HEK293 (cell line): ENCODE results near the gene CITED1.

ENCODE experiments used
- CTCF ChIA-PET: fragments of 350-600 bp; formaldehyde crosslinking; extraction: SDS; loops from one replicate; lab custom pipeline; 2021; ENCODE audit warnings: antibody characterized with exemption; lab: Yijun Ruan, JAX
- POLR2A ChIA-PET: fragments of 300-600 bp; formaldehyde crosslinking; extraction: SDS; loops from one replicate; lab custom pipeline; 2020; ENCODE audit warnings: antibody characterized with exemption, inconsistent platforms; lab: Yijun Ruan, JAX
- H3K27ac ChIP-seq: fragments of 200-500 bp; sonication (Bioruptor generic); 2 replicates; pipeline ENCODE4 v1.5.1; 2014; ENCODE audit warnings: low read depth, low read length, control low read depth, inconsistent platforms; ENCODE audit errors: extremely low read depth
- H3K36me3 ChIP-seq, 2 experiments: fragments of 200-500 bp in 1 of 2; sonication (Bioruptor generic) in 1 of 2; 1 replicate in 1 of 2; 2 replicates in 1 of 2; pipeline ENCODE4 v1.5.1; 2014 to 2017; ENCODE audit warnings: inconsistent platforms in 2 of 2, low read length in 2 of 2; ENCODE audit not compliant: control insufficient read depth in 2 of 2, insufficient read depth in 1 of 2
- H3K4me1 ChIP-seq: fragments of 200-500 bp; sonication (Bioruptor generic); 2 replicates; pipeline ENCODE4 v1.5.1; 2014; ENCODE audit warnings: mild to moderate bottlenecking, low read length, inconsistent platforms; ENCODE audit not compliant: control insufficient read depth, insufficient read depth
- H3K4me3 ChIP-seq: 2 replicates; pipeline ENCODE4 v1.5.1; 2011; ENCODE audit warnings: low read depth, mild to moderate bottlenecking, control low read depth, low read length, moderate library complexity
- H3K9me3 ChIP-seq: fragments of 200-500 bp; sonication (Bioruptor generic); 2 replicates; pipeline ENCODE4 v1.5.1; 2014; ENCODE audit warnings: low read depth, low read length, inconsistent platforms; ENCODE audit not compliant: control insufficient read depth, insufficient read depth
- ELK4 ChIP-seq: IDR thresholded peaks from 2 replicates; pipeline ENCODE4 v1.6.1; 2011; ENCODE audit warnings: mild to moderate bottlenecking, low read depth, low read length, borderline replicate concordance
- KLF16 ChIP-seq: fragments of 450-650 bp; formaldehyde crosslinking; IDR thresholded peaks from 2 replicates; pipeline ENCODE4 v1.5.1; 2017; ENCODE audit warnings: missing biosample characterization, missing genetic modification characterization
- MEIS1 ChIP-seq: sonication (generic); formaldehyde crosslinking; IDR thresholded peaks from 2 replicates; pipeline ENCODE4 v1.8.1; 2022; ENCODE audit warnings: missing genetic modification reagents, mild to moderate bottlenecking, borderline replicate concordance
- PRDM10 ChIP-seq: fragments of 450-650 bp; formaldehyde crosslinking; IDR thresholded peaks from 2 replicates; pipeline ENCODE4 v1.5.1; 2016; ENCODE audit warnings: missing biosample characterization, missing genetic modification characterization
- SP2 ChIP-seq: fragments of 450-650 bp; formaldehyde crosslinking; IDR thresholded peaks from 2 replicates; pipeline ENCODE4 v1.5.1; 2016; ENCODE audit warnings: missing biosample characterization, missing genetic modification characterization
- WT1 ChIP-seq: fragments of 450-650 bp; formaldehyde crosslinking; IDR thresholded peaks from 2 replicates; pipeline ENCODE4 v1.5.1; 2016; ENCODE audit warnings: missing biosample characterization, missing genetic modification characterization
- ZBTB10 ChIP-seq: fragments of 450-650 bp; formaldehyde crosslinking; IDR thresholded peaks from 2 replicates; pipeline ENCODE4 v1.5.1; 2016; ENCODE audit warnings: missing biosample characterization, missing genetic modification characterization
- ZBTB44 ChIP-seq: fragments of 450-650 bp; IDR thresholded peaks from 2 replicates; pipeline ENCODE4 v1.5.1; 2018; ENCODE audit warnings: missing biosample characterization, mild to moderate bottlenecking, missing genetic modification characterization
- ZEB2 ChIP-seq: fragments of 450-650 bp; formaldehyde crosslinking; IDR thresholded peaks from 2 replicates; pipeline ENCODE4 v1.5.1; 2016; ENCODE audit warnings: missing biosample characterization, missing genetic modification characterization
- ZNF121 ChIP-seq: fragments of 450-650 bp; formaldehyde crosslinking; IDR thresholded peaks from 2 replicates; pipeline ENCODE4 v1.5.1; 2016; ENCODE audit warnings: missing biosample characterization, missing genetic modification characterization
- ZNF175 ChIP-seq: fragments of 450-650 bp; formaldehyde crosslinking; IDR thresholded peaks from 2 replicates; pipeline ENCODE4 v1.5.1; 2016; ENCODE audit warnings: missing biosample characterization, missing genetic modification characterization
- ZNF324 ChIP-seq: fragments of 450-650 bp; formaldehyde crosslinking; IDR thresholded peaks from 2 replicates; pipeline ENCODE4 v1.5.1; 2016; ENCODE audit warnings: missing biosample characterization, missing genetic modification characterization
- ZNF423 ChIP-seq: fragments of 450-650 bp; formaldehyde crosslinking; IDR thresholded peaks from 2 replicates; pipeline ENCODE4 v1.5.1; 2016; ENCODE audit warnings: missing biosample characterization, missing genetic modification characterization
- ZNF449 ChIP-seq: fragments of 450-650 bp; formaldehyde crosslinking; IDR thresholded peaks from 2 replicates; pipeline ENCODE4 v1.5.1; 2017; ENCODE audit warnings: missing biosample characterization, mild to moderate bottlenecking, missing genetic modification characterization, moderate library complexity
- ZNF48 ChIP-seq: fragments of 450-650 bp; formaldehyde crosslinking; IDR thresholded peaks from 2 replicates; pipeline ENCODE4 v1.5.1; 2016; ENCODE audit warnings: missing biosample characterization, missing genetic modification characterization
- ZNF658 ChIP-seq: fragments of 450-650 bp; formaldehyde crosslinking; IDR thresholded peaks from 2 replicates; pipeline ENCODE4; 2016; ENCODE audit warnings: missing biosample characterization, missing genetic modification characterization
- ZNF660 ChIP-seq: fragments of 450-650 bp; IDR thresholded peaks from 2 replicates; pipeline ENCODE4 v1.5.1; 2018; ENCODE audit warnings: missing biosample characterization, mild to moderate bottlenecking, missing genetic modification characterization
- ZNF664 ChIP-seq: fragments of 450-650 bp; formaldehyde crosslinking; IDR thresholded peaks from 2 replicates; pipeline ENCODE4 v1.5.1; 2016; ENCODE audit warnings: missing biosample characterization, missing genetic modification characterization

The CITED1 gene

GRCh38 chrX:72294497-72294896 lies 11.2 kb downstream of the CITED1 start:
- ChIA-PET CTCF (interaction anchor here (1.0 to 5.0 kb wide), 2 partner anchors 15 to 49 kb away, joined by 4 to 54 read pairs; partner anchors contain the start of gene RPS4X), POLR2A (no interaction called here)
- no peak overlapping the region for H3K27ac ChIP-seq
- TF ChIP-seq ZEB2 (tag by site-specific recombination) (no peak), SP2 (no peak), ZNF121 (tag by site-specific recombination) (no peak), ZNF660 (tag by site-specific recombination) (no peak), KLF16 (tag by site-specific recombination) (no peak), WT1 (tag by site-specific recombination) (no peak), ZBTB44 (tag by site-specific recombination) (no peak), ZNF449 (no peak), PRDM10 (no peak), ZBTB10 (tag by site-specific recombination) (no peak), ZNF664 (no peak), ELK4 (no peak), MEIS1 (no peak), ZNF175 (tag by site-specific recombination) (no peak), ZNF658 (tag by site-specific recombination) (no peak), ZNF423 (tag by site-specific recombination) (no peak), ZNF48 (tag by site-specific recombination) (no peak), ZNF324 (tag by site-specific recombination) (no peak)
- H3K4me1 ChIP-seq, result no peaks in the 10 kb centered on the region
- H3K36me3 ChIP-seq, result peaks cover 0 to 4% of the 10 kb centered on the region in 2 experiments; a peak in 1 of 3 replicates
- H3K9me3 ChIP-seq, result peaks cover 9% of the 10 kb centered on the region
- no peak overlapping the region for H3K4me3 ChIP-seq
